LoVo (cell line): ENCODE measurements around the gene ZGRF1.
"Not testable (repeated sequence)": the region's sequence is repeated elsewhere in the genome, so short reads cannot be mapped to it uniquely, and the experiment has no call there.

Source experiments
- DNase-seq: peaks from one replicate; pipeline ENCODE4 v3.0.0-alpha.2; 2016; ENCODE audit warnings: low spot score

ZGRF1 gene

GRCh38 chr4:112637552-112637866, 800 bp upstream of the ZGRF1 start:
- DNase-seq: no peak

- DNase-seq: peak; percentile 39
Observed at GRCh38 chr4:112633477-112634235, 3.1 kb downstream of the ZGRF1 start.

GRCh38 chr4:112626228-112626627, 10.5 kb downstream of the ZGRF1 start:
- DNase-seq: no peak

- DNase-seq: no peak
Observed at GRCh38 chr4:112616984-112617383, 19.7 kb downstream of the ZGRF1 start.

- not testable (repeated sequence) for DNase-seq
Observed at GRCh38 chr4:112612814-112613213, 23.9 kb downstream of the ZGRF1 start.

- peak; percentile 48 for DNase-seq
Observed at GRCh38 chr4:112604589-112604988, 32.1 kb downstream of the ZGRF1 start.

GRCh38 chr4:112594993-112595392, 41.7 kb downstream of the ZGRF1 start:
- no peak for DNase-seq

GRCh38 chr4:112593438-112594133, 43.1 kb downstream of the ZGRF1 start:
- no peak for DNase-seq

GRCh38 chr4:112592717-112593116, 44.0 kb downstream of the ZGRF1 start:
- DNase-seq: no peak

- no peak for DNase-seq
Observed at GRCh38 chr4:112591593-112591992, 45.1 kb downstream of the ZGRF1 start.

GRCh38 chr4:112589206-112589605, 47.5 kb downstream of the ZGRF1 start:
- no peak for DNase-seq

- no peak for DNase-seq
Observed at GRCh38 chr4:112585977-112586736, 50.6 kb downstream of the ZGRF1 start.

GRCh38 chr4:112567536-112567935, 69.2 kb downstream of the ZGRF1 start:
- DNase-seq: no peak

GRCh38 chr4:112564706-112565270, 71.9 kb downstream of the ZGRF1 start:
- DNase-seq: no peak

- DNase-seq: no peak
Observed at GRCh38 chr4:112563431-112564200, 73.1 kb downstream of the ZGRF1 start.

- DNase-seq: no peak
Observed at GRCh38 chr4:112562254-112562879, 74.3 kb downstream of the ZGRF1 start.

- no peak for DNase-seq
Observed at GRCh38 chr4:112560084-112560483, 76.6 kb downstream of the ZGRF1 start.

- DNase-seq: no peak
Observed at GRCh38 chr4:112559053-112559452, 77.7 kb downstream of the ZGRF1 start.

GRCh38 chr4:112557676-112558411, 78.9 kb downstream of the ZGRF1 start:
- no peak for DNase-seq

- DNase-seq: not testable (repeated sequence)
Observed at GRCh38 chr4:112554271-112554670, 82.4 kb downstream of the ZGRF1 start.

- peak; percentile 10 for DNase-seq
Observed at GRCh38 chr4:112552668-112553067, 84.0 kb downstream of the ZGRF1 start.
